Keratinocyte (primary cell): ENCODE data around the gene TMEM178A. TPM values are rescaled to one million over a fixed set of nuclear protein-coding genes. Genes with fewer than 3 reads are reported as not detected.

Experiments
- DNase-seq: peaks from one replicate; pipeline ENCODE4 v3.0.0-alpha.2; 2011; ENCODE audit warnings: low read depth, missing footprints, low spot score
- FAIRE-seq: peaks from 2 replicates; lab custom pipeline; 2011; peaks lifted over from hg19 to GRCh38; lab: Jason Lieb, UNC
- H2AFZ ChIP-seq: 2 replicates; pipeline ENCODE4 v1.6.0; 2012; ENCODE audit warnings: low read length, control low read depth, inconsistent platforms; ENCODE audit not compliant: control insufficient read depth
- H3K27ac ChIP-seq: 2 replicates; pipeline ENCODE4 v1.5.1; 2011; ENCODE audit warnings: low read length; ENCODE audit not compliant: control insufficient read depth, insufficient read depth
- H3K27me3 ChIP-seq: 3 replicates; pipeline ENCODE4 v1.6.0; 2011; ENCODE audit warnings: low read length; ENCODE audit not compliant: control insufficient read depth, insufficient read depth; ENCODE audit errors: extremely low read depth
- H3K36me3 ChIP-seq, 2 experiments: 2 replicates in 1 of 2; 3 replicates in 1 of 2; pipeline ENCODE4 v1.5.1; 2011; ENCODE audit warnings: low read length in 2 of 2, mild to moderate bottlenecking in 1 of 2; ENCODE audit not compliant: control insufficient read depth in 2 of 2, insufficient read depth in 2 of 2; ENCODE audit errors: extremely low read depth in 1 of 2
- H3K4me1 ChIP-seq: 3 replicates; pipeline ENCODE4 v1.5.1; 2011; ENCODE audit warnings: low read length; ENCODE audit not compliant: control insufficient read depth, insufficient read depth; ENCODE audit errors: extremely low read depth
- H3K4me2 ChIP-seq: 3 replicates; pipeline ENCODE4 v1.6.0; 2011; ENCODE audit warnings: low read depth, low read length; ENCODE audit not compliant: control insufficient read depth, insufficient read depth; ENCODE audit errors: extremely low read depth
- H3K4me3 ChIP-seq, 3 experiments: fragments of 200-600 bp in 1 of 3; sonication (generic) in 1 of 3; 2 replicates in 2 of 3; 3 replicates in 1 of 3; pipeline ENCODE4 v1.5.1; 2011 to 2016; ENCODE audit warnings: low read length in 3 of 3, mild to moderate bottlenecking in 3 of 3, control low read depth in 2 of 3, inconsistent platforms in 1 of 3, low read depth in 1 of 3, mixed read lengths in 1 of 3, mixed run types in 1 of 3, moderate library complexity in 1 of 3; ENCODE audit not compliant: control insufficient read depth in 2 of 3, insufficient read depth in 2 of 3; ENCODE audit errors: extremely low read depth in 1 of 3
- H3K79me2 ChIP-seq: 2 replicates; pipeline ENCODE4 v1.6.0; 2012; ENCODE audit warnings: low read length; ENCODE audit not compliant: control insufficient read depth, insufficient read depth
- H3K9ac ChIP-seq: 3 replicates; pipeline ENCODE4 v1.6.0; 2011; ENCODE audit warnings: low read length; ENCODE audit not compliant: control insufficient read depth, insufficient read depth; ENCODE audit errors: extremely low read depth
- H3K9me1 ChIP-seq: 3 replicates; pipeline ENCODE4 v1.6.0; 2011; ENCODE audit warnings: low read length; ENCODE audit not compliant: control insufficient read depth, insufficient read depth; ENCODE audit errors: extremely low read depth
- H3K9me3 ChIP-seq: 2 replicates; pipeline ENCODE4 v1.5.1; 2012; ENCODE audit warnings: low read depth, low read length; ENCODE audit not compliant: control insufficient read depth
- H4K20me1 ChIP-seq: 3 replicates; pipeline ENCODE4 v1.6.0; 2011; ENCODE audit warnings: low read length; ENCODE audit not compliant: control insufficient read depth, insufficient read depth; ENCODE audit errors: extremely low read depth
- EZH2 ChIP-seq: IDR thresholded peaks from one replicate; pipeline ENCODE4 v1.6.1; 2012; ENCODE audit warnings: inconsistent platforms, mild to moderate bottlenecking, low read length, moderate library complexity
- dilution Hi-C: fragments of 300-500 bp; cut with MboI; formaldehyde crosslinking; loops from one replicate; pipeline ENCODE4 v1.7.0; 2020; ENCODE audit warnings: low sequenced_read_pairs; ENCODE audit not compliant: extremely low pct_ligation_motif_present
- polyA plus RNA-seq, 5 experiments: library from polyadenylated mRNA; depleted of rRNA in 3 of 5; stranded (reverse) in 3 of 5; stranded (forward) in 1 of 5; unstranded in 1 of 5; fragments of >200 nt; gene quantifications; 1 replicate in 1 of 5; 2 replicates in 3 of 5; 3 replicates in 1 of 5; pipeline versions ENCODE4 v1.2.1 to v1.2.3, GENCODE V29; 2011 to 2012; ENCODE audit warnings: missing spikeins in 2 of 5, low read depth in 1 of 5, low replicate concordance in 1 of 5
- TF ChIP-seq, protein P1 (sequence below), 3 experiments: IDR thresholded peaks in 1 of 3; conservative IDR thresholded peaks in 1 of 3; optimal IDR thresholded peaks in 1 of 3; 2 replicates in 2 of 3; 3 replicates in 1 of 3; pipeline versions ENCODE3 to v1.5.1; 2011; ENCODE audit warnings: low read length in 3 of 3, mild to moderate bottlenecking in 3 of 3, moderate library complexity in 2 of 3, control low read depth in 1 of 3, inconsistent platforms in 1 of 3; ENCODE audit not compliant: insufficient read depth in 2 of 3; ENCODE audit errors: extremely low read depth in 1 of 3

Gene TMEM178A
- polyA plus RNA-seq, 1 donor (not counting 4 experiments of a cell fraction or from before 2014, with no cell fraction given) = 0.07 TPM

DNA sequence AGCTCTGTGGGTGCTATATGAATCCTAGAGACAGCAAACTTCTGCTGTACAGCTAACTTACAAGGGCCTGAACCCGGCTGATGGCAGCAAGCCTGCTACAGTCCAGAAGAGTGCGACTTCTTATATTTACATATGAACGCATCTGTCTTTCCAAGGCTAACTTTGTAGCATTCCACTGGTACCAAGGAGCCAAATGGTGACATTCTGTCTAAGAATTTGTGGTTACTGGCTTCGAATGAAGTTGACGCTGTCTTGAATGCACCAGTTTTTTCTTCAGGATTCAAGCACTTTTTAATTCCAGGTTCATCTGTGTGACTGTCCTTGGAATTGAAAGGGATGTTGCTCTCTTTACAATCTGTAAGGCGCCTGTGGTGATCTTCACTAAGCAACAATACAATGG is 70.9 kb downstream of the TMEM178A start:
- Histone ChIP-seq H3K27ac (no peak overlapping the region), H3K27me3 (no peaks in the 10 kb centered on the region), H3K79me2 (peaks cover 17% of the 10 kb centered on the region), H3K9ac (no peak overlapping the region), H3K4me2 (no peak overlapping the region), H4K20me1 (peaks cover 2% of the 10 kb centered on the region), H3K4me1 (peaks cover 14% of the 10 kb centered on the region), H3K36me3 (peaks cover 18 to 46% of the 10 kb centered on the region in 2 experiments), H3K9me1 (no peaks in the 10 kb centered on the region), H3K4me3 (no peak overlapping the region), H3K9me3 (no peaks in the 10 kb centered on the region), H2AFZ (no peak overlapping the region)
- dilution Hi-C loops = no loop called here
- TF ChIP-seq, protein P1, sequence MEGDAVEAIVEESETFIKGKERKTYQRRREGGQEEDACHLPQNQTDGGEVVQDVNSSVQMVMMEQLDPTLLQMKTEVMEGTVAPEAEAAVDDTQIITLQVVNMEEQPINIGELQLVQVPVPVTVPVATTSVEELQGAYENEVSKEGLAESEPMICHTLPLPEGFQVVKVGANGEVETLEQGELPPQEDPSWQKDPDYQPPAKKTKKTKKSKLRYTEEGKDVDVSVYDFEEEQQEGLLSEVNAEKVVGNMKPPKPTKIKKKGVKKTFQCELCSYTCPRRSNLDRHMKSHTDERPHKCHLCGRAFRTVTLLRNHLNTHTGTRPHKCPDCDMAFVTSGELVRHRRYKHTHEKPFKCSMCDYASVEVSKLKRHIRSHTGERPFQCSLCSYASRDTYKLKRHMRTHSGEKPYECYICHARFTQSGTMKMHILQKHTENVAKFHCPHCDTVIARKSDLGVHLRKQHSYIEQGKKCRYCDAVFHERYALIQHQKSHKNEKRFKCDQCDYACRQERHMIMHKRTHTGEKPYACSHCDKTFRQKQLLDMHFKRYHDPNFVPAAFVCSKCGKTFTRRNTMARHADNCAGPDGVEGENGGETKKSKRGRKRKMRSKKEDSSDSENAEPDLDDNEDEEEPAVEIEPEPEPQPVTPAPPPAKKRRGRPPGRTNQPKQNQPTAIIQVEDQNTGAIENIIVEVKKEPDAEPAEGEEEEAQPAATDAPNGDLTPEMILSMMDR (optimal IDR thresholded peaks at IDR 0.05 in 1 of 3, IDR thresholded peaks at IDR 0.05 in 1 of 3, conservative IDR thresholded peaks at IDR 0.05 in 1 of 3; ENCODE audit: extremely low read depth in 1 of 3, insufficient read depth in 2 of 3, low read length in 3 of 3) = no peak
- TF ChIP-seq EZH2 = no peak
- DNase-seq (no peak), FAIRE-seq (no peak)

DNA sequence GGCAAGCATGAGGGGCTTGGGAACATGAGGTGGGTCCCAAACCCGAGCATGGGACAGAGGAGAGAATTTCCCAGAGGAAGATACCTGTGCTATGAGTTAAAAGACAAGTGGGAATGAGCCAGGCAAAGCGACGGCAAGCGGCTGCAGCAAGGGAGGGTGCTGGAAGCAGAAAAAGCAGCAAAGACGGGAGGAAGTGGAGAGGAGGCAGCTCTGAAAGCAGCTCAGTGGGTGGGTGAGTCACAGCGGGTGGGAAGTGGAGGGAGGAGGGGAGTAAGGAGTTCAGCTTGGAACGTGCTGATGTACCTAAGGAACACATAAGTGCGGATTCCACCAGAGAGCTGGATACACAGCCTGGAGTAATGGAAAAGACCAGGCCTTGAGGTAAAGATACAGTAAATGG is 71.9 kb downstream of the TMEM178A start:
- FAIRE-seq (no peak), DNase-seq (no peak)
- H3K9me1 ChIP-seq = no peaks in the 10 kb centered on the region
- H3K4me3 ChIP-seq = no peak overlapping the region
- no peaks in the 10 kb centered on the region for H3K27me3 ChIP-seq
- no peak overlapping the region for H3K27ac ChIP-seq
- no peak overlapping the region for H2AFZ ChIP-seq
- H3K4me1 ChIP-seq = peaks cover 16% of the 10 kb centered on the region
- dilution Hi-C loops = no loop called here
- H3K4me2 ChIP-seq = no peak overlapping the region
- peaks cover 18 to 41% of the 10 kb centered on the region in 2 experiments for H3K36me3 ChIP-seq
- H3K9ac ChIP-seq = no peak overlapping the region
- H4K20me1 ChIP-seq = peaks cover 2% of the 10 kb centered on the region
- TF ChIP-seq, protein P1 (optimal IDR thresholded peaks at IDR 0.05 in 1 of 3, IDR thresholded peaks at IDR 0.05 in 1 of 3, conservative IDR thresholded peaks at IDR 0.05 in 1 of 3; ENCODE audit: extremely low read depth in 1 of 3, insufficient read depth in 2 of 3, low read length in 3 of 3) = no peak
- TF ChIP-seq EZH2 = no peak
- H3K9me3 ChIP-seq = no peaks in the 10 kb centered on the region
- H3K79me2 ChIP-seq = peaks cover 17% of the 10 kb centered on the region
